ENCODE data around the gene SLC35F2. TPM values are rescaled to one million over a fixed set of nuclear protein-coding genes. Genes with fewer than 3 reads are reported as not detected.

Gene SLC35F2
- polyA plus RNA-seq, 2 of the 4 experiments (the other 2 are of a cell fraction): 27.0 to 32.8 TPM

GRCh38 chr11:107810875-107811274 lies 47.7 kb downstream of the SLC35F2 start:
- TF ChIP-seq TFCP2L1 (CRISPR knock-in tag; IDR thresholded peaks at IDR 0.05) (no peak), RNF2 (IDR thresholded peaks at IDR 0.05; ENCODE audit: borderline replicate concordance, low read depth) (no peak), REST (IDR thresholded peaks at IDR 0.05) (no peak)
- CTCF ChIA-PET: interaction anchor here (1.3 kb wide), 1 partner anchor 13 kb away, joined by 3 read pairs; no protein-coding TSS in a partner anchor

GRCh38 chr11:107808521-107808920 lies 50.1 kb downstream of the SLC35F2 start:
- TF ChIP-seq JUN (IDR thresholded peaks at IDR 0.05): no peak
- POLR2A ChIA-PET: no interaction called here
- CTCF ChIA-PET: interaction anchor here (0.8 kb wide), 1 partner anchor 10 kb away, joined by 3 read pairs; no protein-coding TSS in a partner anchor
- no peak overlapping the region for H3K27ac ChIP-seq
- no peak overlapping the region for H3K4me2 ChIP-seq
- no peak overlapping the region for H3K4me3 ChIP-seq
- FAIRE-seq: no peak
- H3K4me1 ChIP-seq: no peaks in the 10 kb centered on the region
- no peaks in the 10 kb centered on the region for H3K9me3 ChIP-seq
- WGBS (ENCODE audit: missing lambda C conversion rate): 93% methylated on average over 4 of the region's 4 CpGs
- ATAC-seq: no peak
- DNase-seq (ENCODE audit: low read depth in 1 of 2, low spot score in 1 of 2): no peak

More at GRCh38 chr11:107810875-107811274, 47.7 kb downstream of the SLC35F2 start:
- no peak for DNase-seq (ENCODE audit: low read depth in 1 of 2, low spot score in 1 of 2)
- no peak overlapping the region for H3K27ac ChIP-seq
- ATAC-seq: no peak
- H3K9me3 ChIP-seq: no peaks in the 10 kb centered on the region
- no peak overlapping the region for H3K4me3 ChIP-seq
- H3K4me2 ChIP-seq: no peak overlapping the region
- no peak for FAIRE-seq
- H3K4me1 ChIP-seq: no peaks in the 10 kb centered on the region
- POLR2A ChIA-PET: no interaction called here

DNA sequence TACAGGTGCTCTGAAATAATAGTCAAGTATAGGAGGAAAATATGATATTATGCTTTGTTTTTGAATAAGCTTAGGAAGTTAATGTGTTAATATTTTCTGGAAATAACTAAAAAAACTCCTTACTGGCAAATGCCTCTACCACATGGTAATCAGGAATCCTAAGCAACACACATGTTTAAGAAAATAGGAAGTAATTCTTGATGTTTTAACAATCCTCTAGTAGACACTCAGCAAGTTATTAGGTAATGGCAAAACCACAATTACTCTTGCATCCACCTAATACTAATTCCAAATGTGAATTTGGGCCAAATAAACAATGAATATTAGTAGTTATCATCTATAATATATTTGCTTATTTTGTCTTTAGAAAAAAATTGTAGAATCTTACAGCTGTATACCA lies 53.6 kb downstream of the SLC35F2 start:
- Histone ChIP-seq H3K4me3 (no peak overlapping the region), H3K27ac (no peak overlapping the region), H3K4me1 (no peaks in the 10 kb centered on the region), H3K4me2 (no peak overlapping the region), H3K9me3 (no peaks in the 10 kb centered on the region)
- FAIRE-seq (no peak), ATAC-seq (no peak), DNase-seq (ENCODE audit: low read depth in 1 of 2, low spot score in 1 of 2) (no peak)
- ChIA-PET POLR2A (no interaction called here), CTCF (no interaction called here)
- no peak for TF ChIP-seq HOXB13 (CRISPR knock-in tag; IDR thresholded peaks at IDR 0.05; ENCODE audit: low read depth)

- ATAC-seq (no peak), FAIRE-seq (no peak), DNase-seq (ENCODE audit: low read depth in 1 of 2, low spot score in 1 of 2) (no peak)
- no peak overlapping the region for H3K27ac ChIP-seq
- ChIA-PET CTCF (no interaction called here), POLR2A (no interaction called here)
- no peaks in the 10 kb centered on the region for H3K4me1 ChIP-seq
- 95% methylated on average over 1 of the region's 1 CpG for WGBS (ENCODE audit: missing lambda C conversion rate)
- H3K4me3 ChIP-seq: no peak overlapping the region
- no peak overlapping the region for H3K4me2 ChIP-seq
- no peaks in the 10 kb centered on the region for H3K9me3 ChIP-seq
- TF ChIP-seq, protein P1, sequence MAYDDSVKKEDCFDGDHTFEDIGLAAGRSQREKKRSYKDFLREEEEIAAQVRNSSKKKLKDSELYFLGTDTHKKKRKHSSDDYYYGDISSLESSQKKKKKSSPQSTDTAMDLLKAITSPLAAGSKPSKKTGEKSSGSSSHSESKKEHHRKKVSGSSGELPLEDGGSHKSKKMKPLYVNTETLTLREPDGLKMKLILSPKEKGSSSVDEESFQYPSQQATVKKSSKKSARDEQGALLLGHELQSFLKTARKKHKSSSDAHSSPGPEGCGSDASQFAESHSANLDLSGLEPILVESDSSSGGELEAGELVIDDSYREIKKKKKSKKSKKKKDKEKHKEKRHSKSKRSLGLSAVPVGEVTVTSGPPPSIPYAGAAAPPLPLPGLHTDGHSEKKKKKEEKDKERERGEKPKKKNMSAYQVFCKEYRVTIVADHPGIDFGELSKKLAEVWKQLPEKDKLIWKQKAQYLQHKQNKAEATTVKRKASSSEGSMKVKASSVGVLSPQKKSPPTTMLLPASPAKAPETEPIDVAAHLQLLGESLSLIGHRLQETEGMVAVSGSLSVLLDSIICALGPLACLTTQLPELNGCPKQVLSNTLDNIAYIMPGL (CRISPR knock-in tag; IDR thresholded peaks at IDR 0.05; ENCODE audit: borderline replicate concordance): no peak
- TF ChIP-seq KDM5A (IDR thresholded peaks at IDR 0.05): no peak
- TF ChIP-seq HOXB13 (CRISPR knock-in tag; IDR thresholded peaks at IDR 0.05; ENCODE audit: low read depth): no peak
- no peak for TF ChIP-seq MAFK (IDR thresholded peaks at IDR 0.05; ENCODE audit: partially characterized antibody)
- no peak for TF ChIP-seq REST (IDR thresholded peaks at IDR 0.05)
- no peak for TF ChIP-seq CEBPB (IDR thresholded peaks at IDR 0.05)
- no peak for TF ChIP-seq POLR2A (IDR thresholded peaks at IDR 0.05; ENCODE audit: low read length)
- TF ChIP-seq, protein P2, sequence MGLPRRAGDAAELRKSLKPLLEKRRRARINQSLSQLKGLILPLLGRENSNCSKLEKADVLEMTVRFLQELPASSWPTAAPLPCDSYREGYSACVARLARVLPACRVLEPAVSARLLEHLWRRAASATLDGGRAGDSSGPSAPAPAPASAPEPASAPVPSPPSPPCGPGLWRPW (IDR thresholded peaks at IDR 0.05): no peak
- TF ChIP-seq RFX5 (IDR thresholded peaks at IDR 0.05): no peak
- TF ChIP-seq, protein P3, sequence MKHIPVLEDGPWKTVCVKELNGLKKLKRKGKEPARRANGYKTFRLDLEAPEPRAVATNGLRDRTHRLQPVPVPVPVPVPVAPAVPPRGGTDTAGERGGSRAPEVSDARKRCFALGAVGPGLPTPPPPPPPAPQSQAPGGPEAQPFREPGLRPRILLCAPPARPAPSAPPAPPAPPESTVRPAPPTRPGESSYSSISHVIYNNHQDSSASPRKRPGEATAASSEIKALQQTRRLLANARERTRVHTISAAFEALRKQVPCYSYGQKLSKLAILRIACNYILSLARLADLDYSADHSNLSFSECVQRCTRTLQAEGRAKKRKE (CRISPR knock-in tag; IDR thresholded peaks at IDR 0.05; ENCODE audit: low read depth): no peak
- TF ChIP-seq FOSB (CRISPR knock-in tag; IDR thresholded peaks at IDR 0.05): no peak
- TF ChIP-seq, protein P4, sequence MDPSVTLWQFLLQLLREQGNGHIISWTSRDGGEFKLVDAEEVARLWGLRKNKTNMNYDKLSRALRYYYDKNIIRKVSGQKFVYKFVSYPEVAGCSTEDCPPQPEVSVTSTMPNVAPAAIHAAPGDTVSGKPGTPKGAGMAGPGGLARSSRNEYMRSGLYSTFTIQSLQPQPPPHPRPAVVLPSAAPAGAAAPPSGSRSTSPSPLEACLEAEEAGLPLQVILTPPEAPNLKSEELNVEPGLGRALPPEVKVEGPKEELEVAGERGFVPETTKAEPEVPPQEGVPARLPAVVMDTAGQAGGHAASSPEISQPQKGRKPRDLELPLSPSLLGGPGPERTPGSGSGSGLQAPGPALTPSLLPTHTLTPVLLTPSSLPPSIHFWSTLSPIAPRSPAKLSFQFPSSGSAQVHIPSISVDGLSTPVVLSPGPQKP (IDR thresholded peaks at IDR 0.05; ENCODE audit: low read depth, low read length): no peak
- no peak for TF ChIP-seq BCL3 (IDR thresholded peaks at IDR 0.05)
- TF ChIP-seq RNF2 (IDR thresholded peaks at IDR 0.05; ENCODE audit: borderline replicate concordance, low read depth): no peak
- no peak for TF ChIP-seq EP300 (IDR thresholded peaks at IDR 0.05)
These were observed 54.4 kb downstream of the SLC35F2 start for GRCh38 chr11:107804211-107804610.

All from A549 (cell line).